ENCODE measurements around the gene PPHLN1.
"Not testable (repeated sequence)": the region's sequence is repeated elsewhere in the genome, so short reads cannot be mapped to it uniquely, and the experiment has no call there.

PPHLN1 gene

DNA sequence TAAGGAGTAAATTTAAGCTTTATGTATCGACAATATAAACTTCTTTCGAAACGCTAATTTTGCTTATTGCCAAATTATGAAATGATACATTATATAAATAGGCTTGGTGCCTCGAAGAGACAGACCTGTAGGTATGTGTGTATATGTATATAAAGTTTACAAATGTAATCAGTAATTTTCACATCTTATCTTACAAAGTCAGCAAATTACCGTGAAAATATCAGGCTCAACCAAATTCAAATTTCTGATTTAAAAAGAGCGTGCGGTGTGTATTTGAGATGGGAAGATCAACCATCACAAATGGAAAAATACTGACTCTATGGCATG lies 678 bp upstream of the PPHLN1 start:
- no peak for DNase-seq
- no peak for TF ChIP-seq CTCF (IDR thresholded peaks at IDR 0.05; ENCODE audit: low read depth, low read length)
- H3K27me3 ChIP-seq = no peaks in the 10 kb centered on the region
- peak overlapping the region; percentile 93 for H3K4me3 ChIP-seq (ENCODE audit: low read depth, low read length)
- no peaks in the 10 kb centered on the region; the same call in 1 of the 2 replicates for H3K36me3 ChIP-seq
- peaks cover 5% of the 10 kb centered on the region; the same call in 1 of the 2 replicates for H3K4me1 ChIP-seq
- no peaks in the 10 kb centered on the region for H3K9me3 ChIP-seq

DNA sequence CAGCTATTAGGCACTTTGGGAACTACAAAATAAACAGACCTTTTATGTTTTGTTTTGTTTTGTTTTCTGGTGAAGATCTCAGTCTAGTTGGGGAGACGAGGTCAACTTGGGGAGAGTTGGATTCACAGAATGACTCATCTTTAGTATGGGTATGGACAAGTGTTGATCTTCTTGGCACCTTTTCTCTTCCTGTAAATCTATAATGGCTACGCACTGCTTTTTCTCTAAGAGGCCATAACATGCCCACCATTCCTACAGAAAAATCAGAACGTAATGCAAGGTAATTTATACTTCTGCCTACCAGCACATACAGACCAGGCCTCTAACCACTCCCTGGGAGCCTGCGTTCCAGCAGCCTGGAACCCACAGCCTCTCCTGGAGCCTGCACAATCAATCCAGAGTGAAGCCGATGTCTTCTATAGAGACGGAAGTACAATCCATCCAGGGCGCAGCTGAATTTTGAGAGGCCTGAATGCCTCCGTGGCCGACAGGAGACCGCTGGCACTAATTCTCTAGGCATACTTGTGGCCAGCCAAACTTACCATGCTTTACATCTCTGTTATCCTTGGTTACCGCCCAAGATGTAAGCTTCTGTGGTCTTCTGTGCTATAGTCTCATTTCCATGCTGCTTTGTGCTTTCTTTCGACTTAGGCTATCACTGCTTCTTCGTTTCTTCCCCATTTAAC lies 717 bp downstream of the PPHLN1 start:
- no peaks in the 10 kb centered on the region for H3K9me3 ChIP-seq
- no peaks in the 10 kb centered on the region; the same call in 1 of the 2 replicates for H3K36me3 ChIP-seq
- no peak for DNase-seq
- TF ChIP-seq CTCF (IDR thresholded peaks at IDR 0.05; ENCODE audit: low read depth, low read length) = no peak
- H3K4me1 ChIP-seq = peaks cover 7% of the 10 kb centered on the region
- peak overlapping the region; percentile 93 for H3K4me3 ChIP-seq (ENCODE audit: low read depth, low read length)
- H3K27me3 ChIP-seq = no peaks in the 10 kb centered on the region

GRCh38 chr12:42327227-42327590 lies 1.2 kb downstream of the PPHLN1 start:
- Histone ChIP-seq H3K9me3 (no peaks in the 10 kb centered on the region), H3K4me1 (peaks cover 12% of the 10 kb centered on the region), H3K4me3 (ENCODE audit: low read depth, low read length) (peak overlapping the region; percentile 93), H3K36me3 (no peaks in the 10 kb centered on the region; the same call in 1 of the 2 replicates), H3K27me3 (no peaks in the 10 kb centered on the region)
- DNase-seq = no peak
- TF ChIP-seq CTCF (IDR thresholded peaks at IDR 0.05; ENCODE audit: low read depth, low read length) = no peak

GRCh38 chr12:42330097-42330496 lies 4.1 kb downstream of the PPHLN1 start:
- peaks cover 12% of the 10 kb centered on the region for H3K4me1 ChIP-seq
- H3K36me3 ChIP-seq; H3K27me3 ChIP-seq; H3K9me3 ChIP-seq; DNase-seq; H3K4me3 ChIP-seq (ENCODE audit: low read depth, low read length): not testable (repeated sequence)

GRCh38 chr12:42332301-42333285 lies 6.6 kb downstream of the PPHLN1 start:
- Histone ChIP-seq H3K4me3 (ENCODE audit: low read depth, low read length) (no peak overlapping the region), H3K9me3 (no peaks in the 10 kb centered on the region), H3K36me3 (peaks cover 9% of the 10 kb centered on the region), H3K27me3 (no peaks in the 10 kb centered on the region), H3K4me1 (peaks cover 8% of the 10 kb centered on the region)
- peak; percentile 24 for DNase-seq
- TF ChIP-seq CTCF (IDR thresholded peaks at IDR 0.05; ENCODE audit: low read depth, low read length) = peak; percentile 70

- H3K36me3 ChIP-seq = peaks cover 9% of the 10 kb centered on the region
- DNase-seq = no peak
- no peaks in the 10 kb centered on the region for H3K27me3 ChIP-seq
- H3K4me3 ChIP-seq (ENCODE audit: low read depth, low read length) = no peak overlapping the region
- no peaks in the 10 kb centered on the region for H3K9me3 ChIP-seq
- H3K4me1 ChIP-seq = peaks cover 7% of the 10 kb centered on the region
- TF ChIP-seq CTCF (IDR thresholded peaks at IDR 0.05; ENCODE audit: low read depth, low read length) = no peak
Observed at GRCh38 chr12:42336286-42336685, 10.3 kb downstream of the PPHLN1 start.

Measured in BE2C (cell line).